GM12873 (cell line): ENCODE measurements around the gene RECQL5.

Experiments
- CTCF ChIP-seq: IDR thresholded peaks from 2 replicates; pipeline ENCODE4 v1.5.1; 2012; ENCODE audit warnings: low read depth, mild to moderate bottlenecking, moderate library complexity, low read length, control low read depth; ENCODE audit not compliant: insufficient read depth; ENCODE audit errors: missing control alignments

Gene RECQL5

GRCh38 chr17:75595284-75595919 is 71.6 kb downstream of the RECQL5 start:
- no peak for TF ChIP-seq CTCF

GRCh38 chr17:75594499-75595283 is 72.3 kb downstream of the RECQL5 start:
- no peak for TF ChIP-seq CTCF

- no peak for TF ChIP-seq CTCF
These were observed 74.5 kb downstream of the RECQL5 start for GRCh38 chr17:75592348-75593020.

DNA sequence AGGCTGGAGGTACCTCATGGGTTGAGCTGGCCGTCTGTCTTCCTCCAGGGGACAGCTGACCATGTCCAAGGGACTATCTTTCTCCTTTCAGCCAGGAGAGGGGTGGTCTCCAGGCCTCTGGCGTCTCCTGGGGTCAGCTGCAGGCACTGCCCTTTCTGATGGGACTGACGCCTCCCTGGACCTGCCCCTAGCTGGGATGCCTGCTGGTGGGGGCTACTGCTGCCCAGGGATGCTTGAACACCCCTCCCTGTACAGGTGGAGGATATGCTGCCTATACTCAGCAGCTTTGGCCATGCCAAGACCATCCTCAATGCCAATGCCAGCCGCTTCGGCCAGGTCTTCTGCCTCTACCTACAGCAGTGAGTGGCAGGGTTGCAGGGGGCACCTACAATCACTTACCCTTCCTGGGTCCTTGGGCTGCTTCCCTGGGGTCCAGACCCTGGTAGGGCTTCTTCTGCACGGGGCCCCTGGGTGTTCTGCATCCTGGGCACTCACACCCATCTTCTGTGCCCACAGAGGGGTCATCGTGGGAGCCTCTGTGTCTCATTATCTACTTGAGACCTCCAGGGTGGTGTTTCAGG is 75.1 kb downstream of the RECQL5 start:
- TF ChIP-seq CTCF: no peak

DNA sequence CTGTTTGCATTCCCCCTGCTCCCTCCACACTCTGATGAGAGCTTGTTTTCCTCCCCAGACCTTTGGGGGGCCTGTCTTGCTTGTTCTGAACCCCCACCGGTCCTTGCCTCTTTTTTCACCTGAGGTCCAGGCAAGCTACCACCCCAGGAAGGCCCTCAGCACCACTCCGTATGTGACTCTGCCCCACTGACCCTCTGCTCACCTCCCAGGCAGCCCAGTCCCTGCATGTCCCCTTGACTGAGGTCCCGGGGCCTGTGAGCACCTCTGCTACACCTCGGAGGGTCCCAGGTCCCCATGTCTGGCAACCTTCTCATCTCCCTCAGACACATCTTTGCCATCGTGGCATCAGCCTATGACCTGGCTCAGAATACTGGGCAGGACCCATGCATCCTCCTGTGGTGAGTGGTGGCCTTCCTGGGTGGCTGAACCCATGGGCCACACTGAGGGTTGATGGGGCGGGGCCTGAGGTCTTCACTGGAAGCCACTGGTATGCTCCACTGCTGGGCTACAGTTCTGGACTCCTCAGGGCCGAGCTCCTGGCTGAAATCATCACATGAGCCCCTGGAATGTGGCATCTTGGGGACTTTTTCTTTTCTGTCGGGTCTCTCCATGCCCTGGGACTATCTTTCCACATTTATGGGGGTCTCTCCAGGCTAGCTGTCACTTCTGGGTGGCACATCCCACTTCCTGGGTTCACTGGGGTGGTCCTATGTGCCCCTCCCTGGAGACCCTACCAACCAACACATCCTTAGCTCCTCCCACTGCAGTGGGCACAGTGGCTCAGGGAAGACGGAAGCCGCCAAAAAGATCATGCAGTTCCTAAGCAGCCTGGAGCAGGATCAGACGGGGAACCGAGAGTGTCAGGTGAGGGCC is 75.9 kb downstream of the RECQL5 start:
- no peak for TF ChIP-seq CTCF

GRCh38 chr17:75590314-75590761 is 76.6 kb downstream of the RECQL5 start:
- TF ChIP-seq CTCF: no peak
